Caco-2 (cell line): Measurements from ENCODE around the gene KCTD1. TPM values are rescaled to one million over a fixed set of nuclear protein-coding genes. Genes with fewer than 3 reads are reported as not detected.

Experiments
- BruUV-seq: library from RNA; stranded (reverse); fragments of 400-500 nt; replicated peaks from 2 replicates; lab custom pipeline; 2021; lab: Mats Ljungman, UMichigan
- CTCF ChIA-PET: fragments of 300-600 bp; sonication (Branson Sonifier 250); formaldehyde crosslinking; loops from one replicate; lab custom pipeline; 2022; ENCODE audit warnings: antibody characterized with exemption; lab: Charles Lee
- POLR2A ChIA-PET: fragments of 300-600 bp; sonication (Branson Sonifier 250); formaldehyde crosslinking; loops from one replicate; lab custom pipeline; 2022; ENCODE audit warnings: antibody characterized with exemption; lab: Charles Lee
- DNase-seq, 2 experiments: peaks; one replicate each; pipeline versions ENCODE4 v3.0.0 to v3.0.0-alpha.2; 2020 to 2022
- H3K27me3 ChIP-seq: replicated peaks from 2 replicates; pipeline ENCODE4 v1.6.0; 2011; ENCODE audit warnings: low read length; ENCODE audit not compliant: control insufficient read depth, insufficient read depth
- H3K36me3 ChIP-seq: 2 replicates; pipeline ENCODE4 v1.5.1; 2011; ENCODE audit warnings: low read length; ENCODE audit not compliant: control insufficient read depth, insufficient read depth
- H3K4me1 ChIP-seq: fragments of 250-450 bp; sonication (Bioruptor Pico); 2 replicates; pipeline ENCODE4 v1.5.1; 2020; ENCODE audit warnings: mild to moderate bottlenecking
- H3K4me3 ChIP-seq: 2 replicates; pipeline ENCODE4 v1.5.1; 2011; ENCODE audit warnings: low read depth, mild to moderate bottlenecking, control low read depth, low read length
- H3K9me3 ChIP-seq: fragments of 250-450 bp; sonication (Bioruptor Pico); 2 replicates; pipeline ENCODE4 v1.5.1; 2020; ENCODE audit warnings: mild to moderate bottlenecking, moderate library complexity
- H3K27ac Mint-ChIP-seq: one replicate; pipeline ENCODE4 v1.8.0; 2022; ENCODE audit warnings: mixed read lengths; ENCODE audit not compliant: unreplicated experiment
- H3K27me3 Mint-ChIP-seq: one replicate; pipeline ENCODE4 v1.8.0; 2022; ENCODE audit warnings: mixed read lengths; ENCODE audit not compliant: insufficient read depth, unreplicated experiment
- H3K36me3 Mint-ChIP-seq: one replicate; pipeline ENCODE4 v1.8.0; 2022; ENCODE audit warnings: mild to moderate bottlenecking, mixed read lengths; ENCODE audit not compliant: insufficient read depth, unreplicated experiment
- H3K4me1 Mint-ChIP-seq: one replicate; pipeline ENCODE4 v1.8.0; 2022; ENCODE audit warnings: low read depth, mixed read lengths; ENCODE audit not compliant: unreplicated experiment
- H3K4me3 Mint-ChIP-seq: one replicate; pipeline ENCODE4 v1.8.0; 2022; ENCODE audit warnings: mild to moderate bottlenecking, moderate library complexity, mixed read lengths; ENCODE audit not compliant: unreplicated experiment
- H3K9me3 Mint-ChIP-seq: one replicate; pipeline ENCODE4 v1.8.0; 2022; ENCODE audit warnings: mixed read lengths; ENCODE audit not compliant: unreplicated experiment
- intact Hi-C: fragments of 100-400 bp; cut with micrococcal nuclease; formaldehyde crosslinking; loops from one replicate; pipeline ENCODE4 v1.10.0; 2022; ENCODE audit not compliant: unreplicated experiment
- total RNA-seq: library from RNA; stranded (reverse); gene quantifications from 2 replicates; pipeline ENCODE4 v1.2.3, GENCODE V29; 2022
- TF ChIP-seq, protein P1 (sequence below), 2 experiments: fragments of 200-600 bp in 1 of 2; IDR thresholded peaks; 1 replicate in 1 of 2; 2 replicates in 1 of 2; pipeline versions ENCODE4 v1.5.1 to v1.8.0; 2011 to 2022; ENCODE audit warnings: antibody characterized with exemption in 1 of 2, control low read depth in 1 of 2, inconsistent platforms in 1 of 2, low read depth in 1 of 2, low read length in 1 of 2, mild to moderate bottlenecking in 1 of 2, moderate library complexity in 1 of 2; ENCODE audit not compliant: insufficient read depth in 1 of 2, severe bottlenecking in 1 of 2, unreplicated experiment in 1 of 2

KCTD1 gene
- total RNA-seq, 1 experiment from 2014 or later: 5.7 TPM

DNA sequence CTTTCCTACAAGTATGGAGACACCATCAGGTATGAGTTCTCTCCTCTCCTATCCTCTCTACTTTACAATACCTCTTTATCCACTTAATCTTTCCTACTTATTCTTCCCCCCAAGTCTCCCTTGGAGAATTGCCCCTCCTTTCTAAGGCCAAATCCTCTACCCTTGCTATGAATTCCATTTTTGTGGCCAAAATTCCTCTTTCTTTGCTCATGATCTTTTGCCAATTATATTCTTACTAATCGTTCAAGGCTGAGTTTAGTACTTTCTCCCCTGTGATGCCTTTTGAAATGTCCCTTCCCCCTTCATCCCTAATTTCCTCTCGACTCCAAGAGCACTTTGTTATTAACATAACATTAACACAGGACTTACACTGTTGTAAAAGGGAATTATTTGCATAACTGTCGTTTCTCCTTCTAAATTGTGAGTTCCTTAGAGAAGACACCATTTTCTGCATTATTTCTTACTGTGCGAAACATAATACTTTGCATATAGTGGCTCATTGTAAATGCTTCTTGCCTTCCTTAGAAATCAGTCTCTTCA lies 133.4 kb downstream of the KCTD1 start:
- Histone ChIP-seq H3K4me3 (no peak overlapping the region), H3K36me3 (no peaks in the 10 kb centered on the region), H3K27me3 (no peaks in the 10 kb centered on the region), H3K9me3 (no peaks in the 10 kb centered on the region), H3K4me1 (no peaks in the 10 kb centered on the region)
- Mint-ChIP-seq H3K36me3 (no peaks in the 10 kb centered on the region), H3K27ac (no peak overlapping the region), H3K4me1 (no peaks in the 10 kb centered on the region), H3K27me3 (no peaks in the 10 kb centered on the region), H3K9me3 (no peaks in the 10 kb centered on the region), H3K4me3 (no peak overlapping the region)
- TF ChIP-seq, protein P1, sequence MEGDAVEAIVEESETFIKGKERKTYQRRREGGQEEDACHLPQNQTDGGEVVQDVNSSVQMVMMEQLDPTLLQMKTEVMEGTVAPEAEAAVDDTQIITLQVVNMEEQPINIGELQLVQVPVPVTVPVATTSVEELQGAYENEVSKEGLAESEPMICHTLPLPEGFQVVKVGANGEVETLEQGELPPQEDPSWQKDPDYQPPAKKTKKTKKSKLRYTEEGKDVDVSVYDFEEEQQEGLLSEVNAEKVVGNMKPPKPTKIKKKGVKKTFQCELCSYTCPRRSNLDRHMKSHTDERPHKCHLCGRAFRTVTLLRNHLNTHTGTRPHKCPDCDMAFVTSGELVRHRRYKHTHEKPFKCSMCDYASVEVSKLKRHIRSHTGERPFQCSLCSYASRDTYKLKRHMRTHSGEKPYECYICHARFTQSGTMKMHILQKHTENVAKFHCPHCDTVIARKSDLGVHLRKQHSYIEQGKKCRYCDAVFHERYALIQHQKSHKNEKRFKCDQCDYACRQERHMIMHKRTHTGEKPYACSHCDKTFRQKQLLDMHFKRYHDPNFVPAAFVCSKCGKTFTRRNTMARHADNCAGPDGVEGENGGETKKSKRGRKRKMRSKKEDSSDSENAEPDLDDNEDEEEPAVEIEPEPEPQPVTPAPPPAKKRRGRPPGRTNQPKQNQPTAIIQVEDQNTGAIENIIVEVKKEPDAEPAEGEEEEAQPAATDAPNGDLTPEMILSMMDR (IDR thresholded peaks at IDR 0.05; ENCODE audit: insufficient read depth in 1 of 2, low read depth in 1 of 2, low read length in 1 of 2, severe bottlenecking in 1 of 2, unreplicated experiment in 1 of 2): no peak
- ChIA-PET CTCF (no interaction called here), POLR2A (no interaction called here)
- intact Hi-C loops: no loop called here
- no TSS peak for BruUV-seq
- DNase-seq: no peak

- ChIA-PET CTCF (no interaction called here), POLR2A (no interaction called here)
- Mint-ChIP-seq H3K27ac (no peak overlapping the region), H3K36me3 (no peaks in the 10 kb centered on the region), H3K27me3 (no peaks in the 10 kb centered on the region), H3K4me1 (no peaks in the 10 kb centered on the region), H3K9me3 (no peaks in the 10 kb centered on the region), H3K4me3 (no peak overlapping the region)
- Histone ChIP-seq H3K36me3 (no peaks in the 10 kb centered on the region), H3K27me3 (no peaks in the 10 kb centered on the region), H3K4me3 (no peak overlapping the region), H3K4me1 (no peaks in the 10 kb centered on the region), H3K9me3 (no peaks in the 10 kb centered on the region)
- TF ChIP-seq, protein P1 (IDR thresholded peaks at IDR 0.05; ENCODE audit: insufficient read depth in 1 of 2, low read depth in 1 of 2, low read length in 1 of 2, severe bottlenecking in 1 of 2, unreplicated experiment in 1 of 2): no peak
- no TSS peak for BruUV-seq
- intact Hi-C loops: no loop called here
- no peak for DNase-seq
Observed at GRCh38 chr18:26409091-26409490, 139.3 kb downstream of the KCTD1 start.

GRCh38 chr18:26407736-26408601 lies 140.4 kb downstream of the KCTD1 start:
- CTCF ChIA-PET: no interaction called here
- no peak overlapping the region for H3K27ac Mint-ChIP-seq
- H3K4me3 Mint-ChIP-seq: no peak overlapping the region
- Histone ChIP-seq H3K36me3 (no peaks in the 10 kb centered on the region), H3K9me3 (no peaks in the 10 kb centered on the region), H3K4me3 (no peak overlapping the region), H3K27me3 (no peaks in the 10 kb centered on the region), H3K4me1 (no peaks in the 10 kb centered on the region)
- BruUV-seq: no TSS peak
- intact Hi-C loops: no loop called here
- TF ChIP-seq, protein P1 (IDR thresholded peaks at IDR 0.05; ENCODE audit: insufficient read depth in 1 of 2, low read depth in 1 of 2, low read length in 1 of 2, severe bottlenecking in 1 of 2, unreplicated experiment in 1 of 2): no peak
- H3K9me3 Mint-ChIP-seq: no peaks in the 10 kb centered on the region
- no peaks in the 10 kb centered on the region for H3K4me1 Mint-ChIP-seq
- POLR2A ChIA-PET: no interaction called here
- no peak for DNase-seq
- no peaks in the 10 kb centered on the region for H3K36me3 Mint-ChIP-seq
- no peaks in the 10 kb centered on the region for H3K27me3 Mint-ChIP-seq
